ENCODE measurements around the gene IGSF3.
"Not testable (repeated sequence)": the region's sequence is repeated elsewhere in the genome, so short reads cannot be mapped to it uniquely, and the experiment has no call there.

Gene IGSF3

DNA sequence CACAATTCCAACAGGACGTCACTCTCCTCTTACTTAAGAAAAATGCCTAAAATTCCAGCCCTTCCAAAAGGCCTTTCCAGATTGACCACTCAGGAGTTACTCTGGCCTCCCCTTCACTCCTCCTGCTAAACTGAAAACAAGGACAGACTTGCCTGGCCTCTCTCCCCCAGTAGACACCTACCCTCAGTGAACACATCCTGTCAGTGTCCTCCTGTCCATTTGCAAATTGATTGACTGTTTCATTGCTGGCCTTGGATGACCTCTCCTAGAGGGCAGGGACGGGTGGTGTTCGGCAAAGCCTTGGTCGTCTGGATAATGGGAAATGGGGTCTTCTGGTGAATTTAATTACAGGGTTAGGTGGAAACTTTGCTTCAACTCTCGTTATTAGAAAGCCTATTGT is 8.9 kb downstream of the IGSF3 start:
- DNase-seq = not testable (repeated sequence)

DNA sequence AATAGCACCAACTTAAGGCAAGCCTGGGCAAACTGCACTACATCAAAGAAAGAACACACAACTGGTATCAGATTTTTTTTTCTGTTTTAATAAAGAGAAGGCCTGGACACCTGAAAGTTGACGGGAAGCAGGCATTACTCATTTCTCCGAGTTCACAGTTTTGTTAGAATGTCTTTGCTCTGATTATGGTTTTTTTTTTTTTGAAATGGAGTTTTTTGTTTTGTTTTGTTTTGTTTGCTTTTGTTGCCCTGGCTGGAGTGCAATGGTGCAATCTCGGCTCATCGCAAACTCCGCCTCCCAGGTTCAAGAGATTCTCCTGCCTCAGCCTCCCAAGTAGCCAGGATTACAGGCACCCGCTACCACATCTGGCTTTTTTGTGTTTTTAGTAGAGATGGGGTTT is 9.7 kb downstream of the IGSF3 start:
- not testable (repeated sequence) for DNase-seq

DNA sequence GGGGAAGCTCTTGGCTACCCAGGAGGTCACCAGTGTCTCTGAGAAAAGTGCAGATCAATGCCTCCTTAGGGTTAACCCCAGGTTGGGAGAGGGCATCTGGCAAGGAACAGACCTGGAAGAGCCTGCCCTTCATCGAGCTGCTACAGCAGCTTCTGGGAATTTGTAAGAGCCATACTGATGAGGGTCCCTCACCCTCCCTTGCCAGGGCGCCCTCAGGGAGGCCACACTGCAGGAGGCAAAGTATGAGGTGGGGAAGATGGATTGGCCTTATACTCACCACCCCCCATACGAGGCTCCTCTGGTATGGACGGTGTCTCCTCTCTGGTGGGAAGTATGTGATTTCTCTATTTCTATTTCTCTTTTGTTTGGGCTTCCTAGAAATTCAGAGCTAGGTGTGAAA is 13.2 kb downstream of the IGSF3 start:
- DNase-seq = no peak

DNA sequence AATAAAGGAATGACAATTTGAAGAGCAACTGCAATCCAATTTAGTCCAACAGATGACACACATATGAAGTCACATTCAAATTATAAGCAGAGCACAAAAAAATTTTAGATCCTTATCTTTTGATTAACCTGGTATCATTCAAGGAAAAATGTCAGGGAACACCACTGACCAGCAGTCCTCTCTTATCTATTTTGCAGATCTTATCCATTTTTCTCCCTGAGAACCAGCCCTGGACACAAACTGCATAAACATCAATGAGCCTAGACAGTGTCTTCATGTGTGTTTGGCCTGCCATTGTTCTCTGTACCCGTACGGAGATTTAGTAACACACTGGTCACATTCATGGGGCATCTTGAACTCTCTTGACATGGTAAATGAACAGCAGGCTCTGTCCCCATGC is 14.9 kb downstream of the IGSF3 start:
- not testable (repeated sequence) for DNase-seq

DNA sequence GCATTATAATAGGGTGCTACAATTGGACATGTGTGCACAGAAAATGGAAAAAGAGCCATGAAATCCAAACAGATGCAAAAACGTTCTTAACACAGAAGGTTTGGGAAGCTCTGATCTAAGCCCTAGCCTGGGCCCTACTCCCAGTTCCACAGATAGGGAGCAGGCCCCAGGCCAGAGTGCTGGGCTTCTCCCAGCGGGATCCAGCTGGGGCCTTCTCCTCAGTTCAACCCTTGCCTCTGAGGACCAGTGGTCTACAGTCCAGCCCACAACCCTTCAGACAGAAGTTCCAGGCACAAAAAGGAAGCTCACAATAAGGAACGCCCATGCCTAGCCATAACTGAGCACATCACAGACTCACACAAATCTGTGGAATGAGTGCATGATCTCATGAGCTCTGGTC is 16.8 kb downstream of the IGSF3 start:
- not testable (repeated sequence) for DNase-seq

DNA sequence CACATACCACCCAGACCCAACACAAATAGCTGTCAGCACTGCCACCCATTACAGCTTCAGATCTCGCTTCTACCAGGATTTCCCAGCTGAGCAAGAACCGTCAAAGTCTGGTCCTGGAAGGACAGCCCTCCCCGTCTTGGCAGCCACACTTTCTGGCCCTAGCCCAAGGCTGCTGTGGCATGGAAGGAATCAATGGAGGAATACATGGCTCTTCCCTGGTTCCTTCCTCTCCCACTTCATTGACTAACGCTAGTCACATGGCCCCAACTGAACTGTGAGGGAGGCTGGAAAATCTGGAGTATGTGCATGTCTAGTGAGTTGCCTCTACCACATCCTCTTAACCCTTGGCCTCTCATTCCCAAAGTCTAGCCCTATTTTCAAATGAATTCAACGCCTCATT is 18.5 kb downstream of the IGSF3 start:
- not testable (repeated sequence) for DNase-seq

DNA sequence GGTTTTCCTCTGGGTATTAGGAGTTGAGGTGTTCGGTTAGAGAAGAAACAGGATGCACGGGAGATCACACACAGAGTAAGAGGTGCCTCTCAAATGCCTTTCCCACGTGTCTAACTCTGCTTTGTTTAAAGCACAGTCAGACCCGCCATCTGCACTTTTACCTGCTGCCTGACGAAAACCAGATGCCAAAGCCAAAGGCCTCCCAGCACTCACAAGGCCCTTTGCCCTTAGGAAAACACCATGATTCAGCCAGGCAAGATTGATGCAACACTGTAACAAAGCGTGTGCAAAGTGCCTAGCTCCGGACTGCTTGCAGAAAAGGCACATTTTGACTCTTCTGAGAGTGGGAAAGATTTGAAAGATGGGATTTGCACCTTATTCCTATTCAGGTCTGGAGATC is 19.2 kb downstream of the IGSF3 start:
- not testable (repeated sequence) for DNase-seq

DNA sequence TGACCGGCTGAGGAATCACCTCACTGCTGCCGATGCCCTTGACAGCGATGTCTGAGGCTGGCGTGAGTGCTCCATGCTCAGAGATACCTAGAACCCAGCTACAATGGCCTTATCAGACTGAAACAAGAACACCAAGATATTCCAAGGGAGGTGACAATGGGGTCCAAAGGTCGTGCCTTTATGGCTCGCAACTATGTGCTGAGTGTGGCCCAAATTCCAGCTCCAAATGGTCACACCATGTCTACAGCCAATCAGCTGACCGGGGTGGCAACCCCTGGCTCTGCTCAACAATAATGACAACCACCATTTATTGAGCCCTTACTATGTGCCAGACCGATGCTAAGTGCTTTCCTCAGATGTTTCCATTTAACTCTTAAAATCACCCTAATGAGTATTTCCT is 20.3 kb downstream of the IGSF3 start:
- DNase-seq = not testable (repeated sequence)

DNA sequence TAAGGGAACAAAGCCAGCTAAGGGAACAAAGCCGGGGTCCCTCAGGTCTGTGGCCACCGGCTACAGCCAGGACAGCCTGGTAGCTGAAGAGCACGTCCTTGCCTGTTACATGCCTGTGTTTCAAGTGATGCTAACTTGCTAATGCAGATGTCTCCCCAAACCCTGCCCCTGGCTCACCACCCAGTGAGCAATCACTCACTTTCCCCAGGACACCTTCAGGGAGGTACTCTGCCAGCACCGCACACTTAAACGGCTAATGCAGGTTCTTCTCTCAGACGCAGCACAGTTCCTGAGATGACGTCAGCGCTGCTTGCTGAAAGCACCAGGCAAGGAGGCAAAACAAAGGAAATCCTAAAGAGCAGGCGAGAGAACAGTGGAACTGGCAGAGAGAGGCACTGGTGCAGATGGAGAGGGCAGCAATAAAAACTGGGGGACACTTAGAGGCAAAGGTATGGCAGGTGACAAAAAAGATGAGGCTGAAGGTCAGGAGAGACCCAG is 20.8 kb downstream of the IGSF3 start:
- DNase-seq = not testable (repeated sequence)

DNA sequence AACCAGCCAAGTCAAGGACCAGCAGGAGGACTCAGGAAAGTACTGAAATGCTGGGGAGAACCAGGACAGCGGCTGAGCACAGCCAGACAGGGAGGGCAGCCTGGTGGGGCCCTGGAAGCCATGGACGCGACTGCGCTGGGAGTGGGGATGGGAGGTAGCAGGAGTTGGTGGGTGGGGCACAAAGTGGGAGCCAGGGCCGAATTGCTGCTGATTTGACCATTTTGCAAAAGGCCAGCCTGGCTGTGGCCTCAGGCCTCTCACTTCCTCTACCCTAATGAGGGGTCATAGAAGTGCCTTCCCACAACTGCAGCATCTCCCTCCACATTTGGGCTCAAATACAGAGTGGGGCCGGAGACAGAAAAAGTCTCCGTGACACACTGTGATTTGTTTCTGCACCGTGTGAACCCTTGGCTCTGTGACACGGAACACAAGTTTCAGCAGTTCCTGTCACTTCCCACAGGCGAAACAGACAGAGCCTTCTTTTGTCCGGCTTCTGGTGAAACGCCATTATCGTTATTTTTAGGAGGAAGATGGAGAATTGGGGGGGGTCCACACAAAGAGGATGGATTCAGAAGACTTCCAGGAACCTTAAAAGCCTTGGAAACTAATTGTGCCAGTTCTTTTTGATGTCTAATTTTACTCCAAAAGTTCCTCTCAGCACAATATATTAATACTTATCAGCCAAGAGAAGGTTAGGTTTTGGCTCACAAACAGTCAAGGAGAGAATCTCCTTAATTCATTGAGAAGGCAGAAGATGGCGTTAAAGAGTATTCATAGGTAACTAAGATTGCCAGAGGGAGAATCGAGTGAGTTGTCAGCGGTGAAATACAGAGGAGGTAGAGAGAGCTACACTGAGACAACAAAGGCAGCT is 21.5 kb downstream of the IGSF3 start:
- DNase-seq = not testable (repeated sequence)

DNA sequence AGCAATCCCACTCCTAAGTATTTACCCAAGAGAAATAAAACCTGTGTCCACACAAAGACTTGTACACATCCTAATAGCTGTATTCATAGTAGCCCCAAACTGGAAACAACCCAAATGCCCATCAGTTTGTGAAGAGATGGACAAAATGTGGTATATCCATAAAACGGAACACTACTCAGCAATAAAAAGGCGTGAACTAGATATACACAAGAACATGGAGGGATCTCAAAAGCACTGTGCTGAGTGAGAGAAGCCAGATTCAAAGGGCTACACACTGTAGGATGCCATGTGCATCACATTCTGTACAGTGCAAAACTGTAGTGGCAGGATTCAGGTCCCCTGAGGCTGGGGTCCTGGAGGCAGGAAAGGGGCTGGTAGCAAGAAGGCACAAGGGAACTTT is 22.5 kb downstream of the IGSF3 start:
- not testable (repeated sequence) for DNase-seq

DNA sequence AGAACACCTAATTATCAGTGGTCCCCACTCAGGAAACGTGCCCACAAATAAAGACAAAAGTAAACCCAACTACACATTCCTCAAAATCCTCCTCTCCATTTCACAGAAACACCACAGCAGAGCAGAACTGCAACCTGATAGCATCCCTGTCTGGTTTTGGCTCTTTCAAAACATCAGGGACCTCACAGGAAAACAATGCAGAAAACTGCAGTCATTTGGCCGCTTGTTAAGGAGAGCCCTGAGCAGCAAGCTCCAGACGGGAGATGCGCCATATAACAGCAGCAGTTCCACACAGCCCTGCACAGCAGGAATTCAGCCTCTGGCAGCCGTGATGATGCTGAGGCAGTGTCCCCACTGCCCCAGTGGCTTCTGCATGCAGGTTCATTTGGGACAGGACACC is 23.4 kb downstream of the IGSF3 start:
- DNase-seq = not testable (repeated sequence)

DNA sequence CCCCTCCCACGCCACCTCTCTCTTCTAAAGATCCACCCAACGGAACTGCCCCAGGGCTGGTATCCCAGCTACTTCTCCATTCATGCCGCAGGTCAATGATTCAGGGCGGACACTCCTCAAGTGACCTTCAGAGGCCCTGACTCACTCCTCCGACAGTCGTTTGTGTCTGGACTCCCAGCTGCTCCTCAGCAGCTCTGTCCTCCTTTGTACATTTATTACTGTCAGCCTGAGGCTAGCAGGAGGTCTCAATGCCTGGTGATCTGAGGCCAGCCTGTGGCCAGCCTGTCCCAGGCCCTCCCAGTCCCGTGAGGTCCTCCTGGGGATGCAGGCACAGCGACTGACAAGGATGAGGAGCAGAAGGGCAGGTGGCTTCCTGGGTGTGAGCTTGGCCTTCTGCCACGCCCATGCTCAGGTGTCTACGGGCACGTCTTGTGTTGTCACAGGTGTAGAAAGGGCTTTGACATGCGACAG is 24.2 kb downstream of the IGSF3 start:
- DNase-seq = not testable (repeated sequence)

DNA sequence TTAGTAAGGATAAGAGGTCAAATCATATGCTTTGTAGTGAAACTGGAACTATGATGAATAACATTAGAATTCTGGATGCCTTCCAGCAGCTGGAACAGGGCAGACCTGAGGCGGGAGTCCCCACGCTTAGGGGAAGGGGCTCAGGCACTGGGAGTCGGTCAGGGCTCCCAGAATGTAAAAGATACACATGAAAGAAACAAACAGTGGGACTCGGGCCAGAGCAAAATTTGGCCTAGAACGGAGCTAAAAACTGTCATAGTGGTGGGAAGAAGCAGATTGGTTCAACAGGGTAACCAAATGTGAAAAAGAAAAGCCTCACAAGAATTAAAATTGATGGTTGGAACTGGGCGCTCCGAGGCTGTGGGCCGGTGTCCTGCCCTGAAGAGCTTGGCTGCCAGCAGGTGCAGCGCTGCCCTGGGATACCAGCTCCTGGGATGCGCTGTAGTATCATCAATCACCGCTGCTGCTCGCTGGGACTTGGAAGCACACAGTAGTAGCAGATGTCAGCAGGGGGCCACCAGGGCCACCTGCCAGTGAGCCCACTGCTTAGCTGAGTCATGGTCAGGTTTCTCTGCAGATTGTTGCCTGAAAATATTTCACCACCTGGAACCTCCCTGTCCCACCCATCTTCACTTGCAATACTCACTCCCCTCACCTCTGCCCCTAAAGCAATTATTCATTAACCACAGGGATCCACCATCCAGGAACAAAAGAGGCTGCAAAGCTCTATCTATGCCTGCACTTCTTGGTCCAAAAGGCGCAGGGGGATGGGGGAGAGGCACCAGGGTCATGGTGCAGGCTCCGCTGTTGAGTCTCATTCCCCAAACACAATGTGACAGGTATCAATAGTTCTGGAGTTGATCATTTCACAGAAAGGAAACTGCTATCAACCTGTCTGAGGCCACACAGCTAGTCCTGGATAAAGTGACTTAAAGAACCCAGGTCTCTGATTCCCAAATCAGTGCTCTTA is 24.9 kb downstream of the IGSF3 start:
- DNase-seq = not testable (repeated sequence)

DNA sequence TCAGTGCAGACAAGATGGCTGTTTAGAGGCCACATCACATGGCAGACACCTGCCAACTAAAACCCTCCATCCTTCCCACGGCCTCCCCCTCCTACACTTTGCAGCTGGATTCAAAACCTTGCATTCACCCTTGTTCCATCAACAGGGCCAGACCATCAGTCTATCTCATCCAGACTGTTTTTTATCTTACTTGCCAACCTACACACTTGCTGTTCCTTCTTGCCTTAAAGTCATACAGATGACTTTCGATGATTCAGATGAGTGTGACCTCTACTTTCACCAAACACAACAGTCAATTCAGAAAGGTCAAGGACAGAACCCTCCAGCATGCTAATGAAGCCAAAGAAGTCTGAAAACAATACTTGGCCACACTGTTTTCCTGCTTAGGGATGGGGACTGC is 29.9 kb downstream of the IGSF3 start:
- peak; percentile 14 to 40 for DNase-seq

DNA sequence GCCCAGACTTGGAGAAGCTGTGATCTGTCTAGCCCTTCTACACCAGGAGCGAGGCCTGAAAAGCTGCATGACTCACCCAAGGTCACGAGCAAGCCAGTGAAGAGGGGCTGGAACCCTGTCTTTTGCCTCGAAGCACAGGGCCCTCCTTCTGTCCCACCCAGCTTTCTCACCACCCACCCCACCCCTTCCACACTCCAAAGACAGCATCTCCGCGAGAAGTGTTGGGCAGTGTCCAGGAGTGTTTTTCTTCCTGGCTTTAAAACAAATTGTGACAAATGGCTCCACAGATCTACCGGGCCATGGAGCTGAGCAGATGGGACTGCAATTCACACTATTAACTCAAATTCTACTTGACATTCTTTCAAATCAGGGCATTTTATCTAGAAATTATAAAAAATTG is 30.9 kb downstream of the IGSF3 start:
- DNase-seq = not testable (repeated sequence)

DNA sequence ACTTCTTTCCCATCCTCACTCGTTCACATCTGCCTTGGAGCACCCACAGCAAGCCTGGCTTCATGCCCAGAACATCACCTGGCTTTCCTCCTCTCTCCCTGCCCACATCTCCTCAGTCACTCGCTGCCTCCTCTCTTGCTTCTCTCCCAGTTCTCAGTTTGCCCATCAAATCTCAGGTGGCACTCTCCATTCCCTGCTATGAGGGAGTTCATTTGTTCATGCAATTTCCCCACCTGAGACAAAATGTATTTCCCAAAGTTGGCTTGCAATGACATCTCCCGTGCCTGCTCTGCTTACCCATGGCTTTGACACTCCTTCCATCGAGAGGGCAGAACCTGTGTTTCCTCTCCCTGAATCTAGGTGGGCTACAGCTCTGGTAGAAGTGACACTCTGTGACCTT is 33.1 kb downstream of the IGSF3 start:
- not testable (repeated sequence) for DNase-seq

DNA sequence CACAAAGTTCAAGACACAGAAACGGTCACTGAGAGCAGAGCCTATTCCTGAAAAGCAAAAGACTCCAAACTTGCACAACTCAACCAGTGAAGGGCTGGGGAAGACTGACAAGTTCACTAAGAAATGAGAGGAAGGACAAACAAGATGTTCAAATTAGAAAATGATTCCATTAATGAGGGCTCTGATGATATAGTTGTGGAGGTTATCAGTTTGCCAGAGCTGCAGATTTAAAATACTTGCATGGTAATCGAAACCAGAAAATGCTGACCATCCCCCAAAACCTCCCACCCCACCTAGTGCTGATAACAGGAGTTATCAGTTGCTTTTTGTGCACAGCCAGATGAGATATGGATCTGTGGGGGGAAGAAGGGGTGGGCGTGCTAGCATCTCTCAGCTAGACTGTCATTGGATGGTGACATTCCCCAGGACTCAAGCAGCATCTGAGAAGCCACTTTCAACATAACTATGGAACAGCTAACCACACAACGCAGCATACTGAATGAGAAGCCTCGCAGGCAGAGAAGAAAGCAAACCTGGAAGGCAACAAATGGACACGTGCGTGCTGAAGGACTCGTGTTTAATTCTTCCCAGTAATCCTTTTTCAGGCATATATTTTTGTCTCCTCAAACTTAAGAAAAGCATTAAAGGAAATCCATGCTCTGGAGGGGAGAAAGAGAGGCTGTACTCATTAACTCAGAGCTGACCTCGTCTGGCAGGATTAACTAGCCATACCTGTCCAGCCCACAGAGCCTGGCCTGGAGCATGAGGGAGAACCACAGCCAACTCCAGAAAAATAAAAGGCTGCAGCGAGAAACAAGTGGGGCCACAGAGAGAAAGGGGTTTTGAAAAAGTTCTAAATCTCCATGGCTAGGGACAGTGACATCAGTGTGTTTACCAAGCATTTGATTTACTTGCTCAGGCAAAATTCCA is 35.3 kb downstream of the IGSF3 start:
- DNase-seq = not testable (repeated sequence)

DNA sequence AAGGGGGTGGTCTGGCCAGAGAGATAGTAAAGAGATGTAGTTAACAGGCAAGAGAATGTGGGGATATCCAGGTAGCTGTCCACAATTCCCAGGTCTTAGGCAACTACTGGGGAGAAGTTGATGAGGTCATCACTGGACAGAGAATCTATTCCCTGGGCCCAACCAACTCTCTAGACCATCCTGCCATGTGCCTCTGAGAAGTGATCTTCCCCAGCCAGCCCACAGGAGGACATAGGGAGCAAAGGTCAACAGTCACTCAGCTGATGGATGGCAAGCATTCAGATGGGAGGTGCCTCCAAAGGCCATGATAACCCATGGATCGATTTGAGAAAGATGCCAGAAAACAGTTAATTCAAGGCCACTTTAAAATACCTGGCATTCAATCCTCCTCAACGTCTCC is 36.0 kb downstream of the IGSF3 start:
- not testable (repeated sequence) for DNase-seq

DNA sequence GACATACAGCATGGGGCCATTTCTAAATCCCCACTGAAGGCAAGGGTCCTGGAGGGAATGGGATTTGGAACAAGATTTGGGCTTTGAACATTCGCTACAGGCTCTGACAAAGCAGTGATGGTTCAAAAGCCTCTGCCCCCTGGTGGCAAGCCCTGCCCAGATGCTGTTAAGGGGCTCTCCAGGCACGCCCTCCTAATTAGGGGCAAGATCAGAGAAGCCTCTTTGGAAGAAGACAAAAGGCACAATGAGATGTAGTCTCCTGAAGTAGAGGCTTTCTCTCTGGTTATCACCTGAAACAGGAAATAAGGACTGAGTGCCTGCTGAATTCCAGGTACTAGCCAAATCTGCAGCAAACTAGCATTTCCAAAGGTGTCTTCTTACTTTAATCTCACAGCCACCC is 37.5 kb downstream of the IGSF3 start:
- DNase-seq = not testable (repeated sequence)

DNA sequence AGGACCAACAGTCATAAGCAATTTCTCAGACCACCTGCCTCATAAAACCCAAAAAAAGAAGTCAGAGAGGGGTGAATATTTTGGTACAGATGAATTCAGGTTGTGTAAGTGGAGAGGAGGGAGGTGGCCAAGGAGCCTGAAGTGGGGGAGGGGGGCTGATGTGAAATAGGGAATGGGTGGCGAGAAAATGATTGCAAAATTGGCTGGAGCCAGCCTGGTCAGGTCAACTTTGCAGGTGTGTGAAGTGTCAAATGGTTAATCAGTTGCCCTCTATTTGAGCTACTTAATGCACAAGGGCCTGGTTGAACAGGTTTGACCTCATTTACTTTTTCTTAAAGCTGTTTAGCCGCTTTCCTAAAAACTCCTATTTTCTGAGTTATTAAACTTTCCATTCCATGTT is 38.1 kb downstream of the IGSF3 start:
- DNase-seq = not testable (repeated sequence)

DNA sequence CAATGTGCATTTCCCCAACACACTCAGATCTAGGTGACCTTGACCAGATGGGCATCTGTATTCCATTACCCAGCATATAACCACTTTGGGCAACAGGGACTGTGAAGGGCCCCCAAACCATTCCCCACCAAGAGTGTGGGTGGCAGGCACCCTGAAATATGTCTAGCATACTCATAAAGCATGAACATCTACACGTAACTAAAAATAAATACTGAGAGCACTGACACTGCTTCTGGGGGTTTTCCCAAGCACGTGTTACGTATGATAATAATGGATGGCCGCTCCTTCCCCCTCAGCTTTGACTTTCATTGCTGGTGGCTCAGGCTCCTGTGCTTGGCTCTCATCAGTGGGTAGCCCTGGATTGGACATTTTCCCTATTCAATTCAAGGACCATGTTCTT is 39.1 kb downstream of the IGSF3 start:
- peak in 1 of 2 experiments; percentile 18 for DNase-seq

Measured in activated CD4-positive, alpha-beta T cell treated with anti-CD3 and anti-CD28 coated beads, Interleukin-2, amount 50 U/mL, for 48 hours (primary cell).